Measurements from ENCODE around the gene SLC35E4. TPM values are rescaled to one million over a fixed set of nuclear protein-coding genes. Genes with fewer than 3 reads are reported as not detected.
A peak's percentile ranks its signal among the peaks of the same experiment; 100 is the strongest.

SLC35E4 gene
- total RNA-seq, 1 experiment from 2014 or later, result 2.9 TPM

GRCh38 chr22:30609260-30610185, 26.1 kb upstream of the SLC35E4 start:
- Mint-ChIP-seq H3K9me3 (ENCODE audit: unreplicated experiment) (no peaks in the 10 kb centered on the region), H3K27ac (ENCODE audit: low read depth, unreplicated experiment) (peak overlapping the region; percentile 76), H3K4me3 (ENCODE audit: unreplicated experiment) (peak overlapping the region; percentile 3), H3K36me3 (ENCODE audit: insufficient read depth, unreplicated experiment) (no peaks in the 10 kb centered on the region), H3K27me3 (ENCODE audit: insufficient read depth, unreplicated experiment) (no peaks in the 10 kb centered on the region), H3K4me1 (ENCODE audit: insufficient read depth, unreplicated experiment) (peaks cover 9% of the 10 kb centered on the region)
- DNase-seq (ENCODE audit: unreplicated experiment), result peak; percentile 77
- no peak for TF ChIP-seq CTCF (IDR thresholded peaks at IDR 0.05; ENCODE audit: unreplicated experiment)
- intact Hi-C loops (cut with micrococcal nuclease), result no loop called here
- POLR2A ChIA-PET, result interaction anchor here (1.2 to 5.3 kb wide), 3 partner anchors 17 to 58 kb away, joined by 3 to 30 read pairs (median 3); partner anchors contain the start of genes PES1 and SLC35E4
- CTCF ChIA-PET, result interaction anchor here (0.5 to 2.5 kb wide), 9 partner anchors 8 to 219 kb away, joined by 3 to 11 read pairs (median 3); partner anchors contain the start of gene SLC35E4
- no TSS peak for BruUV-seq (replicated peaks)

DNA sequence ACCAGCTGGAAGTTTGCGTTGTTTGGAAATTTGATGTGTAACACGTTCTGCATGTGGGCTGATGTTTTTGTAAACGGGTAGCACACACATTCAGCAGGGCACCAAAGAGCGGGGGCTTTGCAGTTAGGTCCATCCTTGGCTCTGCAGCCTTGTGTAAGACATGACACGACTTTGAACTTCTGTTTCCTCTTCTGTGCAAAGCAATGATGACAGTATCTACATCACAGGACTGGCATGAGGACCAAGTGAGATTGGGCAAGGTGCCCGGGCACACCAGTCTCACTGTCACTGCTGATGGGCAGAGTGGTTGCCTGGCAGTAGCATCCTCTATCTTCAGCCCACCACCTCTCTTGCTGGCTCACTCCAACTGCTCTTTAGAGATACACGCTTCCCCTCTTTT, 25.3 kb upstream of the SLC35E4 start:
- ChIA-PET POLR2A (interaction anchor here (1.2 to 5.3 kb wide), 2 partner anchors 18 to 25 kb away, joined by 3 to 30 read pairs; partner anchors contain the start of genes PES1 and SLC35E4), CTCF (interaction anchor here (0.5 to 2.5 kb wide), 5 partner anchors 9 to 145 kb away, joined by 3 to 11 read pairs (median 3); partner anchors contain the start of gene SLC35E4)
- Mint-ChIP-seq H3K27me3 (ENCODE audit: insufficient read depth, unreplicated experiment) (no peaks in the 10 kb centered on the region), H3K4me1 (ENCODE audit: insufficient read depth, unreplicated experiment) (peaks cover 9% of the 10 kb centered on the region), H3K27ac (ENCODE audit: low read depth, unreplicated experiment) (no peak overlapping the region), H3K36me3 (ENCODE audit: insufficient read depth, unreplicated experiment) (no peaks in the 10 kb centered on the region), H3K9me3 (ENCODE audit: unreplicated experiment) (no peaks in the 10 kb centered on the region), H3K4me3 (ENCODE audit: unreplicated experiment) (no peak overlapping the region)
- TF ChIP-seq CTCF (IDR thresholded peaks at IDR 0.05; ENCODE audit: unreplicated experiment), result no peak
- intact Hi-C loops (cut with micrococcal nuclease), result no loop called here
- DNase-seq (ENCODE audit: unreplicated experiment), result no peak
- BruUV-seq (replicated peaks), result no TSS peak

- no peak for DNase-seq (ENCODE audit: unreplicated experiment)
- CTCF ChIA-PET, result interaction anchor here (0.6 to 1.5 kb wide), 2 partner anchors 15 to 23 kb away, joined by 7 read pairs; no protein-coding TSS in a partner anchor
- no peaks in the 10 kb centered on the region for H3K27me3 Mint-ChIP-seq (ENCODE audit: insufficient read depth, unreplicated experiment)
- H3K36me3 Mint-ChIP-seq (ENCODE audit: insufficient read depth, unreplicated experiment), result no peaks in the 10 kb centered on the region
- no TSS peak for BruUV-seq (replicated peaks)
- H3K27ac Mint-ChIP-seq (ENCODE audit: low read depth, unreplicated experiment), result no peak overlapping the region
- peaks cover 14% of the 10 kb centered on the region for H3K4me1 Mint-ChIP-seq (ENCODE audit: insufficient read depth, unreplicated experiment)
- POLR2A ChIA-PET, result no interaction called here
- TF ChIP-seq CTCF (IDR thresholded peaks at IDR 0.05; ENCODE audit: unreplicated experiment), result no peak
- H3K9me3 Mint-ChIP-seq (ENCODE audit: unreplicated experiment), result no peaks in the 10 kb centered on the region
- no peak overlapping the region for H3K4me3 Mint-ChIP-seq (ENCODE audit: unreplicated experiment)
- intact Hi-C loops (cut with micrococcal nuclease), result no loop called here
Measured at GRCh38 chr22:30611197-30611596, 24.4 kb upstream of the SLC35E4 start.

DNA sequence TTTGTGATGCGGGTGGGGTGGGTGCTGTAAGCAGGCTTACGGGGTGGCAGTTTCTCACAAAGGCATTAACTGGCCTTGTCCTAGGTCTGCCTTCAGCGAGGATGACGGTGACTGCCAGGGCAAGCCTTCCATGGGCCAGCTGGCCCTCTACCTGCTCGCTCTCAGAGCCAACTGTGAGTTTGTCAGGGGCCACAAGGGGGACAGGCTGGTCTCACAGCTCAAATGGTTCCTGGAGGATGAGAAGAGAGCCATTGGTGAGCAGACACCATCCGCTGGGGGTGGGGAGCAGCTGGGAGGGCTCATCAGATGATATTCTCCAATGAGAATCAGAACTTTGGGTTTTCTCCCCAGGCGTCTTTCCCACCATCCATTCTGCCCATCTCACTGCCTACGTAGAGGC, 22.8 kb upstream of the SLC35E4 start:
- Mint-ChIP-seq H3K9me3 (ENCODE audit: unreplicated experiment) (no peaks in the 10 kb centered on the region), H3K36me3 (ENCODE audit: insufficient read depth, unreplicated experiment) (no peaks in the 10 kb centered on the region), H3K4me3 (ENCODE audit: unreplicated experiment) (no peak overlapping the region), H3K27me3 (ENCODE audit: insufficient read depth, unreplicated experiment) (no peaks in the 10 kb centered on the region), H3K27ac (ENCODE audit: low read depth, unreplicated experiment) (no peak overlapping the region), H3K4me1 (ENCODE audit: insufficient read depth, unreplicated experiment) (peaks cover 14% of the 10 kb centered on the region)
- no peak for DNase-seq (ENCODE audit: unreplicated experiment)
- no TSS peak for BruUV-seq (replicated peaks)
- TF ChIP-seq CTCF (IDR thresholded peaks at IDR 0.05; ENCODE audit: unreplicated experiment), result no peak
- ChIA-PET POLR2A (interaction anchor here (0.6 kb wide), 1 partner anchor 183 kb away, joined by 3 read pairs; no protein-coding TSS in a partner anchor), CTCF (interaction anchor here (0.6 to 1.5 kb wide), 2 partner anchors 22 to 45 kb away, joined by 4 to 7 read pairs; no protein-coding TSS in a partner anchor)
- intact Hi-C loops (cut with micrococcal nuclease), result no loop called here
